Body of pancreas (tissue), 4 donors: ENCODE data around the gene KCNQ4. TPM values are rescaled to one million over a fixed set of nuclear protein-coding genes. Genes with fewer than 3 reads are reported as not detected.

ENCODE experiments used
- ATAC-seq: fragments of 150-250 bp; one replicate; pipeline ENCODE4 v1.9.1; 2016
- DNase-seq, 4 donors: peaks; one replicate each; pipeline ENCODE4 v3.0.0-alpha.2; 2019
- H3K27ac ChIP-seq, 4 donors: fragments of 200-600 bp; sonication (generic); 1 replicate in 3 of 4; 2 replicates in 1 of 4; pipeline versions ENCODE4 v1.5.1 to v1.6.1; 2016 to 2019; ENCODE audit warnings: mild to moderate bottlenecking in 1 of 4, mixed read lengths in 1 of 4, moderate library complexity in 1 of 4
- H3K27me3 ChIP-seq, 2 donors: fragments of 200-600 bp; sonication (generic); one replicate each; pipeline ENCODE4 v1.6.0; 2016; ENCODE audit warnings: mild to moderate bottlenecking in 1 of 2
- H3K36me3 ChIP-seq, 2 donors: fragments of 200-600 bp; sonication (generic); replicated peaks in 1 of 2; 2 replicates each; pipeline ENCODE4 v1.5.1; 2016; ENCODE audit warnings: low read depth in 2 of 2; ENCODE audit not compliant: insufficient read depth in 1 of 2
- H3K4me1 ChIP-seq: fragments of 200-600 bp; sonication (generic); one replicate; pipeline ENCODE4 v1.6.0; 2016
- H3K4me3 ChIP-seq, 2 donors: fragments of 200-600 bp; sonication (generic); 1 replicate in 1 of 2; 2 replicates in 1 of 2; pipeline ENCODE4 v1.5.1; 2016 to 2019
- H3K9me3 ChIP-seq, 3 donors: fragments of 200-600 bp; sonication (generic); 1 replicate in 2 of 3; 2 replicates in 1 of 3; pipeline ENCODE4 v1.5.1; 2016
- CTCF ChIP-seq, 7 experiments: fragments of 450-650 bp in 4 of 7; fragments of 200-600 bp in 3 of 7; sonication (generic) in 3 of 7; IDR thresholded peaks; one replicate each; pipeline ENCODE4 v1.5.1; 2016 to 2019; ENCODE audit warnings: antibody characterized with exemption in 7 of 7
- POLR2A ChIP-seq, 3 donors: fragments of 450-650 bp; IDR thresholded peaks; one replicate each; pipeline ENCODE4 v1.6.1; 2016; ENCODE audit warnings: antibody characterized with exemption in 3 of 3, mild to moderate bottlenecking in 2 of 3
- WGBS, 2 donors: methylation state at CpG; one replicate each; pipeline ENCODE4 v1.1.5; 2017; 5-methylcytosine and 5-hydroxymethylcytosine counted together
- intact Hi-C: fragments of 100-400 bp; cut with DNase I; formaldehyde crosslinking; loops from one replicate; pipeline ENCODE4 v1.15.1; 2023
- total RNA-seq, 2 donors: library from RNA; depleted of rRNA; stranded (reverse); fragments of >200 nt; gene quantifications; one replicate each; pipeline ENCODE4 v1.1.0, GENCODE V29; 2016

Gene KCNQ4
- total RNA-seq, 2 donors from 2014 or later = 1.8 to 4.0 TPM

DNA sequence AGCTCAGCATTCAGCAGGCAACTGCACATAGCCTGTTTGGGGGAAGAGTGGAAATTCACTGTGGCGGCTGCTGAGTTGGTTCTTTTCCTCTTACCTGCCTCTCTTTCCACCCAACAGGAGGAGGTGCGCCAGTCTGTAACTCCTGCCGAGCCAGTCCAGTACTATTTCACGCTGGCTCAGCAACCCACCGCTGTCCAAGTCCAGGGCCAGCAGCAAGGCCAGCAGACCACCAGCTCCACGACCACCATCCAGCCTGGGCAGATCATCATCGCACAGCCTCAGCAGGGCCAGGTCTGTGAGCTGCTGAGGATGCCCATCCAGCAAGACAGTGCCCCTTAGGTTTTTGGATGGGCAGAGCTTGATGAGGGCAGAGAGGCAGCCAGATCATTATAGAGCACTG lies 25.6 kb upstream of the KCNQ4 start:
- H3K4me1 ChIP-seq = no peaks in the 10 kb centered on the region
- peaks cover 0 to 37% of the 10 kb centered on the region in 2 donors for H3K36me3 ChIP-seq
- TF ChIP-seq POLR2A (IDR thresholded peaks at IDR 0.05) (no peak), CTCF (IDR thresholded peaks at IDR 0.05) (no peak)
- ATAC-seq = no peak
- intact Hi-C loops = no loop called here
- DNase-seq = no peak
- H3K27me3 ChIP-seq = no peaks in the 10 kb centered on the region
- H3K27ac ChIP-seq = no peak overlapping the region
- H3K9me3 ChIP-seq = no peaks in the 10 kb centered on the region
- WGBS, 2 donors = 93% methylated on average over 6 to 7 of the region's 7 CpGs
- H3K4me3 ChIP-seq = no peak overlapping the region

GRCh38 chr1:40758578-40759343 lies 24.8 kb upstream of the KCNQ4 start:
- ATAC-seq (no peak), DNase-seq (no peak)
- intact Hi-C loops = no loop called here
- no peaks in the 10 kb centered on the region for H3K9me3 ChIP-seq
- H3K27ac ChIP-seq = no peak overlapping the region
- TF ChIP-seq POLR2A (IDR thresholded peaks at IDR 0.05) (no peak), CTCF (IDR thresholded peaks at IDR 0.05) (no peak)
- 80 to 91% methylated on average over 6 of the region's 6 CpGs for WGBS, 2 donors
- peaks cover 0 to 34% of the 10 kb centered on the region in 2 donors for H3K36me3 ChIP-seq
- no peaks in the 10 kb centered on the region for H3K27me3 ChIP-seq
- H3K4me3 ChIP-seq = no peak overlapping the region
- H3K4me1 ChIP-seq = no peaks in the 10 kb centered on the region

- peaks cover 0 to 34% of the 10 kb centered on the region in 2 donors for H3K36me3 ChIP-seq
- no peaks in the 10 kb centered on the region for H3K4me1 ChIP-seq
- DNase-seq = no peak
- H3K4me3 ChIP-seq = no peak overlapping the region
- no peaks in the 10 kb centered on the region for H3K27me3 ChIP-seq
- no peak overlapping the region for H3K27ac ChIP-seq
- intact Hi-C loops = no loop called here
- no peak for TF ChIP-seq POLR2A (IDR thresholded peaks at IDR 0.05)
- no peak for TF ChIP-seq CTCF (IDR thresholded peaks at IDR 0.05)
- 77 to 82% methylated on average over 4 of the region's 4 CpGs for WGBS, 2 donors
- ATAC-seq = no peak
- no peaks in the 10 kb centered on the region for H3K9me3 ChIP-seq
These were observed 22.6 kb upstream of the KCNQ4 start for GRCh38 chr1:40760984-40761383.

DNA sequence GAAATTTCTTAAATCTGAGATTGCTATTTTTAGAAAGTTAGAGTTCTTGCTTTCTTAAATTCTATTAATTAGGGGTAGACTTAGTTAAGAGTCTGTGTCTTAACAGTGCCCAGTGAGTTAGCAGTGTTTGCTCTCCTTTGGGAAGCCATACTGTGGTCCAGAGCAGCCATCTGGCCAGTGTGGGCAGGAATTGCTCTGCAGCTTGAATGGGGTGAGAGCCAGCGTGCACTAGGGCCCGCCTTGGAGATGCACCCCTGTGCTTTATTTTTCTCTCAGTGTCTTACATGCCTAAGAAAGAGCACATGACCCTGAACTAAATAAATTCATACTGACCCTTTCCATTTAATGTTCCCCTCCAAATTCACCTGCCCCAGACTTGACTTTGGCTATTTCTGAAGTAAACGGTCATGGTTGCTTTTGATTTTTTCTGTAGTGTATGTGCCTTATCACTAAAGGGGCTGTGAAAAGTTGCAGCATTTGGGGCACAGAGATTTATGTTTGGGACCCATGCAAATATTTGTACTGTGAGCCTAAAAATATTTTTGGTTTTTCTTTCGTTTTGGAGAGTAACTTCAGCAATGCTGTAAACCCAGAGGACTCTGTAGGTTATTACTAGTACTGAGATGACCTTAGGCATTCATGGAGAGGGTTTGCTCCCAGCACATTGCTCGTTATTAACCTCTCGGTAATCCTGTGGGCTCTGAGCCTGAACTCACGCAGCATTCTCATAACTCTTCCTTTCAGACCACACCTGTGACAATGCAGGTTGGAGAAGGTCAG lies 21.3 kb upstream of the KCNQ4 start:
- DNase-seq = no peak
- intact Hi-C loops = no loop called here
- no peaks in the 10 kb centered on the region for H3K27me3 ChIP-seq

More for the DNA sequence above, 21.3 kb upstream of the KCNQ4 start:
- ATAC-seq = no peak
- H3K4me3 ChIP-seq = no peak overlapping the region
- TF ChIP-seq POLR2A (IDR thresholded peaks at IDR 0.05) = no peak
- no peak for TF ChIP-seq CTCF (IDR thresholded peaks at IDR 0.05)
- no peak overlapping the region for H3K27ac ChIP-seq
- peaks cover 6 to 40% of the 10 kb centered on the region in 2 donors for H3K36me3 ChIP-seq
- H3K4me1 ChIP-seq = no peaks in the 10 kb centered on the region
- no peaks in the 10 kb centered on the region for H3K9me3 ChIP-seq
- 78 to 85% methylated on average over 7 of the region's 7 CpGs for WGBS, 2 donors
